HuH-7 (cell line): ENCODE results near the gene UPF2.

Experiments used
- DNase-seq: peaks from one replicate; pipeline ENCODE4 v3.0.0; 2011; ENCODE audit warnings: low spot score

UPF2 gene

GRCh38 chr10:11958956-11959355 lies 83.7 kb downstream of the UPF2 start:
- peak; percentile 45 for DNase-seq

GRCh38 chr10:11951695-11952094 lies 90.9 kb downstream of the UPF2 start:
- DNase-seq, result no peak

- peak; percentile 29 for DNase-seq
Observed at GRCh38 chr10:11950325-11951018, 92.1 kb downstream of the UPF2 start.

GRCh38 chr10:11949152-11949551 lies 93.5 kb downstream of the UPF2 start:
- DNase-seq, result no peak

GRCh38 chr10:11946652-11947051 lies 96.0 kb downstream of the UPF2 start:
- no peak for DNase-seq

GRCh38 chr10:11936389-11937152 lies 106.0 kb downstream of the UPF2 start:
- no peak for DNase-seq

- DNase-seq, result no peak
Observed at GRCh38 chr10:11934262-11934661, 108.3 kb downstream of the UPF2 start.

GRCh38 chr10:11933577-11934223 lies 108.9 kb downstream of the UPF2 start:
- DNase-seq, result no peak

GRCh38 chr10:11931038-11931437 lies 111.6 kb downstream of the UPF2 start:
- DNase-seq, result no peak

- no peak for DNase-seq
Observed at GRCh38 chr10:11930312-11930978, 112.2 kb downstream of the UPF2 start.

GRCh38 chr10:11927746-11928145 lies 114.9 kb downstream of the UPF2 start:
- no peak for DNase-seq

- DNase-seq, result no peak
Observed at GRCh38 chr10:11921800-11922392, 120.7 kb downstream of the UPF2 start.

- DNase-seq, result no peak
Observed at GRCh38 chr10:11919271-11919670, 123.3 kb downstream of the UPF2 start.

GRCh38 chr10:11918384-11918783 lies 124.2 kb downstream of the UPF2 start:
- no peak for DNase-seq

GRCh38 chr10:11913079-11913641 lies 129.4 kb downstream of the UPF2 start:
- DNase-seq, result no peak

GRCh38 chr10:11910102-11910501 lies 132.5 kb downstream of the UPF2 start:
- no peak for DNase-seq

GRCh38 chr10:11909618-11910017 lies 133.0 kb downstream of the UPF2 start:
- no peak for DNase-seq

- no peak for DNase-seq
Observed at GRCh38 chr10:11908991-11909390, 133.6 kb downstream of the UPF2 start.

- no peak for DNase-seq
Observed at GRCh38 chr10:11908536-11908935, 134.1 kb downstream of the UPF2 start.

- no peak for DNase-seq
Observed at GRCh38 chr10:11907914-11908313, 134.7 kb downstream of the UPF2 start.

- no peak for DNase-seq
Observed at GRCh38 chr10:11906714-11907113, 135.9 kb downstream of the UPF2 start.

GRCh38 chr10:11902646-11903045 lies 140.0 kb downstream of the UPF2 start:
- no peak for DNase-seq
